Chondrocyte (in vitro differentiated cells): ENCODE data around the gene CTNNBL1. TPM values are rescaled to one million over a fixed set of nuclear protein-coding genes. Genes with fewer than 3 reads are reported as not detected.

Source experiments
- DNase-seq: peaks from one replicate; pipeline ENCODE4 v3.0.0; 2021; ENCODE audit warnings: mixed read lengths, low spot score
- H3K27ac Mint-ChIP-seq: one replicate; pipeline ENCODE4 v1.8.0; 2021; ENCODE audit warnings: mild to moderate bottlenecking, moderate library complexity, mixed read lengths; ENCODE audit not compliant: unreplicated experiment
- H3K27me3 Mint-ChIP-seq: 2 replicates; pipeline ENCODE4 v1.8.0; 2021; ENCODE audit warnings: low read depth, mixed read lengths
- H3K36me3 Mint-ChIP-seq: 2 replicates; pipeline ENCODE4 v1.8.0; 2021; ENCODE audit warnings: low read depth, mixed read lengths
- H3K4me1 Mint-ChIP-seq: 2 replicates; pipeline ENCODE4 v1.8.0; 2021; ENCODE audit warnings: low read depth, mild to moderate bottlenecking, mixed read lengths
- H3K4me3 Mint-ChIP-seq: one replicate; pipeline ENCODE4 v1.8.0; 2021; ENCODE audit warnings: mild to moderate bottlenecking, moderate library complexity, mixed read lengths; ENCODE audit not compliant: unreplicated experiment
- H3K9me3 Mint-ChIP-seq: 2 replicates; pipeline ENCODE4 v1.8.0; 2021; ENCODE audit warnings: low read depth, mixed read lengths
- total RNA-seq: library from RNA; stranded (reverse); gene quantifications from 3 replicates; pipeline ENCODE4 v1.2.1, GENCODE V29; 2021
- TF ChIP-seq, protein P1 (sequence below): fragments of 200-600 bp; sonication (generic); IDR thresholded peaks from 2 replicates; pipeline ENCODE4 v1.5.0; 2021; ENCODE audit warnings: antibody characterized with exemption, mild to moderate bottlenecking, moderate library complexity

Gene CTNNBL1
- total RNA-seq, 1 donor from 2014 or later = 36.0 TPM

DNA sequence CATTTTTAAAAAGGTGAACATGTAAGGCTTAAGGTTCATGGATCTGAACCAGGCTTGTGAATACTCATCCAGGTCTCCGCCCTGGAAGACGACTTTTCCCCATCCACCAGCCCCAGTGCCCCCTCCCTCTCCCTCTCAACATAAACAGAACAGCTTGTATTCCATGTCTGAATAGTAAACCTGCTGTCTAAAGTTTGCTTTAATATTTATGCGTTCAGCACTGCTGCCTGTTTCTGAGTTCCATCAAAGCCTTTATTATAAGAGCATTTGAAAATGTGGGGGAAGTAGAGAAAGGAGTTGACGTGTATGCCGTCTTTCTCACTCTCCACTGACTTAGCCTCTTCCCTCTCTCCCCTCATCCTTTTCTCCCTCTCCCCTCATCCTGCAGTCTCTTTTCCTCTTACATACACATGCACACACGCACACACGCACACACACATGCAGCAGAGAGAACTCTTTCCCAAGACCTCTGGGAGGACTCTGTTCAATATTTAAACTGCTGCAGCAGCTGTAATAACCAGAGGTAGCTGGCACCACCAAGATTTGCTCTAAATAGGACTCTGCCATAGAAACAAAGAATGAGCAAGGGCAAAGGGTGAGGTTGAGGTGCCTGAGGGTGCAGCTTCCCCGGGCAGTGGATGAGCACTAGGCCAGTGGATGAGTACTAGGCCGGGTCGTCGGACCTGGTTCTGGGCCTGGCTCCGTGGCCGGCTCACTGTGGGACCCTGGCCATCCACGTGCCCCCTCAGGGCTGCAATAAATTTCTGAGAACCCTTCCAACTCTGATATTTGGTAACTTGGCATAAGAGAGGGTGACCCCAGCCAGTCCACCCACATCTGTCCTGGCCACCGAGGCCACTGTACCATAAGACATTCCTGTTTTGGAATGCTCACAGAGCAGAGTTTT, 173.7 kb downstream of the CTNNBL1 start:
- peaks cover 23% of the 10 kb centered on the region for H3K36me3 Mint-ChIP-seq
- no peaks in the 10 kb centered on the region for H3K27me3 Mint-ChIP-seq
- no peak overlapping the region for H3K4me3 Mint-ChIP-seq
- DNase-seq = peak; percentile 39
- TF ChIP-seq, protein P1, sequence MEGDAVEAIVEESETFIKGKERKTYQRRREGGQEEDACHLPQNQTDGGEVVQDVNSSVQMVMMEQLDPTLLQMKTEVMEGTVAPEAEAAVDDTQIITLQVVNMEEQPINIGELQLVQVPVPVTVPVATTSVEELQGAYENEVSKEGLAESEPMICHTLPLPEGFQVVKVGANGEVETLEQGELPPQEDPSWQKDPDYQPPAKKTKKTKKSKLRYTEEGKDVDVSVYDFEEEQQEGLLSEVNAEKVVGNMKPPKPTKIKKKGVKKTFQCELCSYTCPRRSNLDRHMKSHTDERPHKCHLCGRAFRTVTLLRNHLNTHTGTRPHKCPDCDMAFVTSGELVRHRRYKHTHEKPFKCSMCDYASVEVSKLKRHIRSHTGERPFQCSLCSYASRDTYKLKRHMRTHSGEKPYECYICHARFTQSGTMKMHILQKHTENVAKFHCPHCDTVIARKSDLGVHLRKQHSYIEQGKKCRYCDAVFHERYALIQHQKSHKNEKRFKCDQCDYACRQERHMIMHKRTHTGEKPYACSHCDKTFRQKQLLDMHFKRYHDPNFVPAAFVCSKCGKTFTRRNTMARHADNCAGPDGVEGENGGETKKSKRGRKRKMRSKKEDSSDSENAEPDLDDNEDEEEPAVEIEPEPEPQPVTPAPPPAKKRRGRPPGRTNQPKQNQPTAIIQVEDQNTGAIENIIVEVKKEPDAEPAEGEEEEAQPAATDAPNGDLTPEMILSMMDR = no peak
- H3K27ac Mint-ChIP-seq = no peak overlapping the region
- H3K9me3 Mint-ChIP-seq = no peaks in the 10 kb centered on the region
- peaks cover 7% of the 10 kb centered on the region for H3K4me1 Mint-ChIP-seq

DNA sequence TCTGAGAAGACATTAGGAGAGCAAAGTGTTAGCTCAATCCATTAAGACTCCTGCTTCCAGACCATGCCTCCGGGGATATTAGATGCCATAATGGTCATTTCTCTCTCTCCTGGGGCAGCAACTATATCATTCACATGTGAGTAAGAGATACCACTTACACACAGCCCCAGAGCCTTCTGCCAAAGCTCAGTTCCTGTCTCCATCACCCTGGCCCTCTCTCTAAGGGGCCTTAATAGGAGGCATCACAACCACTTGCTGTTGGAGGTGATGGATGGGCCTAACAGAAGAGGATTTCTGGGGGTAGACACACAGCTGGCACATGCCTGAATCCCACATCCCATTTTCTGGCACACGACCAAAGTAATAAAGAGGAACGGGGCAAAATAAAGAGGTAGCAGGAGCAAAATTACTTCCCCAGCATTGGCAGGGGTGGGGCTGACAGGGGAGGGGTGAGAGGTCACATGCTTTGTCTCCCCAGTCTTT, 175.1 kb downstream of the CTNNBL1 start:
- no peaks in the 10 kb centered on the region for H3K9me3 Mint-ChIP-seq
- no peak overlapping the region for H3K4me3 Mint-ChIP-seq
- H3K27me3 Mint-ChIP-seq = no peaks in the 10 kb centered on the region
- TF ChIP-seq, protein P1 = no peak
- H3K4me1 Mint-ChIP-seq = peaks cover 7% of the 10 kb centered on the region
- DNase-seq = no peak
- peaks cover 15% of the 10 kb centered on the region for H3K36me3 Mint-ChIP-seq
- H3K27ac Mint-ChIP-seq = no peak overlapping the region

DNA sequence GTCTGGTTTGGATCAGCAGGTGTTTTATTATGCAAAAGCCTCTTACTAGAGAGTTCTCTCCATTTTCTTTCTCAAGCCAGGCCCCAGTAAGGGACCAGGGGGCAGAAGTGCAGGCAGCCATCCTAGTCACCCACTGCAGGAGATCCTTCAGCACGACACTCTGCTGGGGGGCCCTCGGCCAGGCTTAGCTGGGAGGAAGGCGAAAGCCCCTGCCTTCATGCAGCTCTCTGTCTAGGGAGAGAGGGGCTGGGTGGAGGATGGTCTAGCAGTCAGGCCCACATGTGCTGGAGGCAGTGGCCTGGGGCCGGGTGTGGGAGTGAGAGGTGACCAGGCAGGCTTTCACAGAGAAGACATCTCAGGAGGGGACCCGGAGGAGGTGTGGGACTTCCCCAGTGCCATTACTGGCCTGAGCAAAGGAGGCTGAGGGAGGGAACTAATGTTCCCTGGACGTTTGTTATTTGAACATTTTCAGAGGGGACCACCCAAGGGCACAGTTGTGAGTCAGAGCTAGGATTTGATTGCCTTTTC, 175.6 kb downstream of the CTNNBL1 start:
- Mint-ChIP-seq H3K27me3 (no peaks in the 10 kb centered on the region), H3K4me3 (no peak overlapping the region), H3K36me3 (peaks cover 18% of the 10 kb centered on the region), H3K9me3 (no peaks in the 10 kb centered on the region), H3K4me1 (peaks cover 7% of the 10 kb centered on the region), H3K27ac (peak overlapping the region; percentile 62)
- TF ChIP-seq, protein P1 = no peak
- peak; percentile 89 for DNase-seq

DNA sequence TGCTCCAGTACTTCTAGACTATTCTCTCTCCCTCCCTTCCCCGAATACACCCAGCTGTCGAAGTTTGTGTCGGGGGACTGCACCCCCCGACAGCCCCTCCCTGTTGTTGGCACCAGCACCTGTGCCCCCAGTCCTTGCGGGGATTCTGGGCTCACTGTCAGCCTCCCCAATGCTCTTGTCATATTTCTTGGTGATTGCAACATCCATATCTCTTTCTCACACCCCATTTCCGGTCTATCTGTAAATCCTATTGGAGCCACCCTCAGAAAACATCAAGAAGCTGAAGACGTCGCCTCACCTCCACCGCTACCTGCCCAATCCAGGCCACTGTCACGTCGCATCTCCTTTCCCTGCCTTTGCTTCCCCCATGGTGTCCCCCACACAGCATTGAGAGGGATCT, 176.5 kb downstream of the CTNNBL1 start:
- Mint-ChIP-seq H3K4me1 (peaks cover 7% of the 10 kb centered on the region), H3K36me3 (peaks cover 15% of the 10 kb centered on the region), H3K27ac (no peak overlapping the region), H3K27me3 (no peaks in the 10 kb centered on the region), H3K9me3 (no peaks in the 10 kb centered on the region), H3K4me3 (no peak overlapping the region)
- peak; percentile 29 for DNase-seq
- TF ChIP-seq, protein P1 = no peak

DNA sequence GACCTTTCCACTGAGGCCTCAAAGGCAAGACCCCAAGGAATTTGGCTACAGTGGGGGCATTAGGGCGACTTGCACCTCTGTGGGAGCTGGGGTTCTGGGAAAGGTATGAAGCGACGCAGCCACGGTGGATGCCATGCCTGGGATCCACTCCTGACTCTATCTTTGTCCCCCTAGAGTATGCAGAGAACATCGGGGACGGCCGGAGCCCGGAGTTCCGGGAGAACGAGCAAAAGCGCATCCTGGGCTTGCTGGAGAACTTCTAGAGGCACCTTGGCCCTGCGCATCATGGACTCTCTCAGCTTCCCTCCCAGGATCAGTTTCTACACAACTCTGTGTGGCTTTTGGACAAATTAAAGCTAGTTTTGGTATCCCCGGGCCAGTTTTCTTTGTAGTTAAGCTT, 177.9 kb downstream of the CTNNBL1 start:
- Mint-ChIP-seq H3K4me3 (no peak overlapping the region), H3K27me3 (no peaks in the 10 kb centered on the region), H3K4me1 (peaks cover 7% of the 10 kb centered on the region), H3K9me3 (no peaks in the 10 kb centered on the region), H3K36me3 (peaks cover 16% of the 10 kb centered on the region), H3K27ac (no peak overlapping the region)
- TF ChIP-seq, protein P1 = no peak
- no peak for DNase-seq
